Mesenchymal stem cell (in vitro differentiated cells and primary cell): ENCODE data around the gene FRRS1L.
A peak's percentile ranks its signal among the peaks of the same experiment; 100 is the strongest.

Experiments
- DNase-seq: peaks from one replicate; pipeline ENCODE4 v3.0.0-alpha.2; 2013
- H2AFZ ChIP-seq: one replicate; pipeline ENCODE4 v1.6.1; 2013; ENCODE audit warnings: low read depth, mild to moderate bottlenecking, control low read depth, inconsistent platforms, low read length, moderate library complexity
- H2AK5ac ChIP-seq: 2 replicates; pipeline ENCODE4 v1.6.1; 2013; ENCODE audit warnings: low read length, moderate library complexity, mild to moderate bottlenecking, inconsistent platforms; ENCODE audit not compliant: severe bottlenecking
- H2BK120ac ChIP-seq: one replicate; pipeline ENCODE4 v1.6.1; 2013; ENCODE audit warnings: low read depth, mild to moderate bottlenecking, inconsistent platforms, low read length, moderate library complexity
- H2BK12ac ChIP-seq, 2 experiments: one replicate each; pipeline ENCODE4 v1.6.1; 2013; ENCODE audit warnings: inconsistent platforms in 2 of 2, low read length in 2 of 2, mild to moderate bottlenecking in 2 of 2, moderate library complexity in 2 of 2, control low read depth in 1 of 2
- H2BK15ac ChIP-seq: one replicate; pipeline ENCODE4 v1.6.1; 2013; ENCODE audit warnings: mild to moderate bottlenecking, low read depth, inconsistent platforms; ENCODE audit not compliant: poor library complexity, severe bottlenecking
- H2BK5ac ChIP-seq: 2 replicates; pipeline ENCODE4 v1.6.1; 2013; ENCODE audit warnings: low read depth, mild to moderate bottlenecking, low read length, control low read depth, inconsistent platforms; ENCODE audit not compliant: poor library complexity, severe bottlenecking
- H3K14ac ChIP-seq, 2 experiments: one replicate each; pipeline ENCODE4 v1.6.1; 2013; ENCODE audit warnings: inconsistent platforms in 2 of 2, low read length in 2 of 2, control low read depth in 1 of 2, mild to moderate bottlenecking in 1 of 2, moderate library complexity in 1 of 2
- H3K18ac ChIP-seq, 2 experiments: one replicate each; pipeline ENCODE4 v1.6.1; 2013; ENCODE audit warnings: inconsistent platforms in 2 of 2, low read length in 2 of 2, control low read depth in 1 of 2, low read depth in 1 of 2, mild to moderate bottlenecking in 1 of 2
- H3K23ac ChIP-seq, 2 experiments: one replicate each; pipeline ENCODE4 v1.6.1; 2013; ENCODE audit warnings: inconsistent platforms in 2 of 2, low read length in 2 of 2, mild to moderate bottlenecking in 2 of 2, moderate library complexity in 2 of 2, control low read depth in 1 of 2
- H3K27ac ChIP-seq: 2 replicates; pipeline ENCODE4 v1.5.1; 2013; ENCODE audit warnings: mild to moderate bottlenecking, moderate library complexity, low read length, control low read depth, inconsistent platforms; ENCODE audit not compliant: poor library complexity, severe bottlenecking
- H3K27me3 ChIP-seq, 2 experiments: 2 replicates each; pipeline versions ENCODE4 v1.6.1 to v1.7.0; 2013; ENCODE audit warnings: low read length in 2 of 2, mild to moderate bottlenecking in 2 of 2, moderate library complexity in 2 of 2, control low read depth in 1 of 2, inconsistent platforms in 1 of 2; ENCODE audit not compliant: control insufficient read depth in 1 of 2, insufficient read depth in 1 of 2
- H3K36me3 ChIP-seq, 2 experiments: 2 replicates each; pipeline versions ENCODE4 v1.6.1 to v1.7.0; 2013; ENCODE audit warnings: low read length in 2 of 2, control low read depth in 1 of 2, inconsistent platforms in 1 of 2, low read depth in 1 of 2, mild to moderate bottlenecking in 1 of 2; ENCODE audit not compliant: insufficient read depth in 2 of 2, control insufficient read depth in 1 of 2
- H3K4ac ChIP-seq, 2 experiments: one replicate each; pipeline ENCODE4 v1.6.1; 2013; ENCODE audit warnings: inconsistent platforms in 2 of 2, low read length in 2 of 2, mild to moderate bottlenecking in 2 of 2, moderate library complexity in 2 of 2, control low read depth in 1 of 2, low read depth in 1 of 2
- H3K4me1 ChIP-seq: 2 replicates; pipeline ENCODE4 v1.6.1; 2013; ENCODE audit warnings: low read depth, low read length, control low read depth; ENCODE audit not compliant: control insufficient read depth, insufficient read depth
- H3K4me2 ChIP-seq: 2 replicates; pipeline ENCODE4 v1.6.1; 2013; ENCODE audit warnings: low read length, mild to moderate bottlenecking, inconsistent platforms; ENCODE audit not compliant: poor library complexity, severe bottlenecking
- H3K4me3 ChIP-seq, 2 experiments: 2 replicates each; pipeline versions ENCODE4 v1.5.1 to v1.7.0; 2013; ENCODE audit warnings: low read length in 2 of 2, mild to moderate bottlenecking in 2 of 2, control low read depth in 1 of 2, low read depth in 1 of 2; ENCODE audit not compliant: insufficient read depth in 1 of 2
- H3K79me1 ChIP-seq: replicated peaks from 2 replicates; pipeline ENCODE4 v1.6.1; 2013; ENCODE audit warnings: mild to moderate bottlenecking, control low read depth, low read length, inconsistent platforms; ENCODE audit not compliant: poor library complexity, severe bottlenecking
- H3K9ac ChIP-seq: 2 replicates; pipeline ENCODE4 v1.7.0; 2013; ENCODE audit warnings: mild to moderate bottlenecking, low read length, moderate library complexity
- H3K9me3 ChIP-seq: 2 replicates; pipeline ENCODE4 v1.7.0; 2013; ENCODE audit warnings: mild to moderate bottlenecking, low read length; ENCODE audit not compliant: control insufficient read depth
- H4K8ac ChIP-seq: one replicate; pipeline ENCODE4 v1.6.1; 2013; ENCODE audit warnings: inconsistent platforms, mild to moderate bottlenecking, low read length, moderate library complexity
- H4K91ac ChIP-seq: one replicate; pipeline ENCODE4 v1.6.1; 2013; ENCODE audit warnings: mild to moderate bottlenecking, low read length, inconsistent platforms
- WGBS: methylation state at CpG from one replicate; pipeline ENCODE4 v1.1.7; 2013; ENCODE audit warnings: mixed read lengths; 5-methylcytosine and 5-hydroxymethylcytosine counted together

FRRS1L gene

DNA sequence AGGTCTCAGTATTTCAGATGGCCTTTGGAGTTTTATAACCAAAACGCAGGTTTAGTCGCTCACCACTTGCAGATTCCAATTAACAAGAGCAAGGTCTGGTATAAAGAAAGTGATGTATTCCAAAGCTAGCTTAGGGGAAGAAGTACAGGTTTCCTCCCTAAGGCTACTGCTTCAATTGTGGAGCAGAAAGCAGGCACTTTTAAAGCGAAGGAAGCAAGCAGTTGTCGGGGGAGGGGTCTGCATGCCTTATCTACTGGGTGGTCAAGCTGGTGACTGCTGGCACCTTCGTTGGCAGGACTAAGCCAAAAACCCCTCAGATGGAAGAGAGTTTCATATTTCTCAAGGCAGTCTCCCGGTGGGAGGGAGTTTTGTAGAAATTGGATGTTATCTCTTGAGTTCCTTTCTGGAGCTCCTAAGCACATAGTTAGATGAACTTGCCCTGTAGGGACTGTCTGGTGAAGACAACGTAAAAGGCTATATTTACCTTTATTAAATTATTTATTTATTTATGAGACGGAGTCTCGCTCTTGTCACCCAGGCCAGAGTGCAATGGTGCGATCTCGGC is 45.7 kb downstream of the FRRS1L start:
- DNase-seq, result no peak
- no peak overlapping the region for H2BK15ac ChIP-seq
- H3K36me3 ChIP-seq, result no peaks in the 10 kb centered on the region
- no peak overlapping the region for H4K91ac ChIP-seq
- no peaks in the 10 kb centered on the region for H3K79me1 ChIP-seq
- H4K8ac ChIP-seq, result no peak overlapping the region
- H3K27me3 ChIP-seq, result no peaks in the 10 kb centered on the region
- no peak overlapping the region for H3K4me3 ChIP-seq
- H3K14ac ChIP-seq, result no peak overlapping the region
- no peak overlapping the region for H3K27ac ChIP-seq
- H2BK12ac ChIP-seq, result no peak overlapping the region
- H3K4me2 ChIP-seq, result no peak overlapping the region
- no peak overlapping the region for H2BK120ac ChIP-seq
- no peaks in the 10 kb centered on the region for H3K9me3 ChIP-seq
- H2AK5ac ChIP-seq, result no peak overlapping the region
- WGBS, result 86% methylated on average over 10 of the region's 11 CpGs
- no peak overlapping the region for H2AFZ ChIP-seq
- H3K18ac ChIP-seq, result no peak overlapping the region
- no peak overlapping the region for H3K23ac ChIP-seq
- H3K4ac ChIP-seq, result no peak overlapping the region
- no peak overlapping the region for H3K9ac ChIP-seq
- H2BK5ac ChIP-seq, result no peak overlapping the region
- peaks cover 2% of the 10 kb centered on the region for H3K4me1 ChIP-seq

DNA sequence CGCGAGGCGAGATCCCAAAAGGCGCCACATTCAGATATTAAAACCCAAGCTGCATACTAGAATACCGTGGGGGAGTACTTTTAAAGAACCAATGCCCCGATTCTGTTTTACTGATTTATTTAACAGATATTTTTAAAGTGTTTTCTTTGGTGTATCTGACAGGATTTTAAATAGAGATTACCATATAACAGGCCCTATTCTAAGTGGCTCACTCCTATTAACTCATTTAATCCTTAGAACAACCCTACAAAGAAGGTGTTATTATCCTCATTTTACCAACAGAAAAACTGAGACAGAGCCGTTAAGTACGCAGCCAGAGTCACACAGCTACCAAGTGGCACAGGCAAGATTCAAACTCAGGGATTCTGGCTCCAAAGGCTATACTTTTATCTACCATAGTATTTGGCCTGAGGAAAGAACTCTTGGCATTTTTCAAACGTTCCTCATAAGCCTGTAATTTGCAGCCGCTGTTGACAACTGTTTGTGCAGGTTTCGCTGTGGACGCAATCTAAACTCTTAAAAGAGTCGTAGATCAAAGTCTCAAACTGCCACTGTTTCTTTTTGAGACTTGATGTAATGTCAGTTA is 46.8 kb downstream of the FRRS1L start:
- no peak overlapping the region for H3K27ac ChIP-seq
- H3K36me3 ChIP-seq, result no peaks in the 10 kb centered on the region
- H2BK12ac ChIP-seq, result no peak overlapping the region
- no peak overlapping the region for H3K4me2 ChIP-seq
- H2AK5ac ChIP-seq, result no peak overlapping the region
- no peak overlapping the region for H2BK5ac ChIP-seq
- H3K4ac ChIP-seq, result no peak overlapping the region
- 66% methylated on average over 7 of the region's 13 CpGs for WGBS
- H3K23ac ChIP-seq, result no peak overlapping the region
- peaks cover 2% of the 10 kb centered on the region for H3K4me1 ChIP-seq
- H2AFZ ChIP-seq, result no peak overlapping the region
- no peak overlapping the region for H4K91ac ChIP-seq
- H3K18ac ChIP-seq, result no peak overlapping the region
- peak overlapping the region in 1 of 2 experiments; percentile 91 for H3K4me3 ChIP-seq
- H2BK120ac ChIP-seq, result no peak overlapping the region
- H3K14ac ChIP-seq, result no peak overlapping the region
- H3K9me3 ChIP-seq, result no peaks in the 10 kb centered on the region
- no peak for DNase-seq
- H2BK15ac ChIP-seq, result no peak overlapping the region
- no peaks in the 10 kb centered on the region for H3K27me3 ChIP-seq
- H4K8ac ChIP-seq, result no peak overlapping the region
- no peaks in the 10 kb centered on the region for H3K79me1 ChIP-seq
- H3K9ac ChIP-seq, result peak overlapping the region; percentile 54

- peak within 1 kb of the TSS; percentile 79 for H2BK120ac ChIP-seq
- H3K14ac ChIP-seq, result peak within 1 kb of the TSS; percentile 92 to 94
- H2BK5ac ChIP-seq, result peak within 1 kb of the TSS; percentile 89
- peaks cover 4% of the 10 kb centered on the region for H3K4me1 ChIP-seq
- no peaks in the 10 kb centered on the region for H3K9me3 ChIP-seq
- H3K4ac ChIP-seq, result peak within 1 kb of the TSS; percentile 85 to 86
- peak within 1 kb of the TSS; percentile 97 to 98 for H3K18ac ChIP-seq
- no peaks in the 10 kb centered on the region for H3K36me3 ChIP-seq
- peak within 1 kb of the TSS; percentile 90 for H4K91ac ChIP-seq
- peak within 1 kb of the TSS; percentile 89 for H3K27ac ChIP-seq
- H2BK15ac ChIP-seq, result peak within 1 kb of the TSS; percentile 98
- H4K8ac ChIP-seq, result peak within 1 kb of the TSS; percentile 87
- peak within 1 kb of the TSS in 1 of 2 experiments; percentile 87 for H2BK12ac ChIP-seq
- DNase-seq, result peak; percentile 99
- peak within 1 kb of the TSS; percentile 30 for H2AFZ ChIP-seq
- H3K23ac ChIP-seq, result peak within 1 kb of the TSS; percentile 25 to 99
- peak within 1 kb of the TSS; percentile 90 for H3K9ac ChIP-seq
- no peak within 1 kb of the TSS for H2AK5ac ChIP-seq
- peak within 1 kb of the TSS; percentile 91 to 98 for H3K4me3 ChIP-seq
- H3K27me3 ChIP-seq, result no peaks in the 10 kb centered on the region
- no peaks in the 10 kb centered on the region for H3K79me1 ChIP-seq
- H3K4me2 ChIP-seq, result peak within 1 kb of the TSS; percentile 88
- WGBS, result 0% methylated on average over 85 of the region's 88 CpGs
These were observed 47.4 kb downstream of the FRRS1L start, which contains the start of gene TMEM245 for GRCh38 chr9:109119439-109120203. TMEM245 (minus strand) TSS chr9:109119947; CDS start chr9:109119913, 34 bp downstream.
